G401 (cell line): ENCODE data around the gene OR4M2. TPM values are rescaled to one million over a fixed set of nuclear protein-coding genes. Genes with fewer than 3 reads are reported as not detected.
"Not testable (repeated sequence)": the region's sequence is repeated elsewhere in the genome, so short reads cannot be mapped to it uniquely, and the experiment has no call there.

Experiments
- DNase-seq: peaks from one replicate; pipeline ENCODE4 v3.0.0-alpha.2; 2015; ENCODE audit warnings: low spot score
- in situ Hi-C: cut with HindIII; loops from 2 replicates; pipeline ENCODE4 v1.10.0; 2016; ENCODE audit warnings: low sequenced_read_pairs, mixed read lengths
- total RNA-seq: library from RNA; depleted of rRNA; stranded (reverse); fragments of >200 nt; shearing (Covaris generic); gene quantifications from 2 replicates; pipeline ENCODE4 v1.2.3, GENCODE V29; 2014; rRNA removed

The OR4M2 gene
- total RNA-seq: not detected in 2 replicates

GRCh38 chr15:22080227-22080626, at the start of gene OR4M2:
Gene OR4M2, plus strand, starts transcription at chr15:22080527. Its CDS starts 98 bp downstream, at chr15:22080625.
- in situ Hi-C loops, DNase-seq: not testable (repeated sequence)

- in situ Hi-C loops, DNase-seq: not testable (repeated sequence)
Observed at GRCh38 chr15:22069267-22069666, 11.1 kb upstream of the OR4M2 start.

- DNase-seq, in situ Hi-C loops: not testable (repeated sequence)
Observed at GRCh38 chr15:22081386-22081785, 1.1 kb downstream of the OR4M2 start.

GRCh38 chr15:22098616-22099253, 18.4 kb downstream of the OR4M2 start:
- DNase-seq, in situ Hi-C loops: not testable (repeated sequence)

- DNase-seq, in situ Hi-C loops: not testable (repeated sequence)
Observed at GRCh38 chr15:22099289-22099891, 19.1 kb downstream of the OR4M2 start.

GRCh38 chr15:22122033-22122432, 41.7 kb downstream of the OR4M2 start:
- in situ Hi-C loops, DNase-seq: not testable (repeated sequence)

Other genes with a start within 250 kb of the OR4M2 start
- not detected in 2 replicates for gene POTEB, start 202.8 kb upstream of the OR4M2 start, total RNA-seq